Measurements from ENCODE around the gene PAGE4. TPM values are rescaled to one million over a fixed set of nuclear protein-coding genes. Genes with fewer than 3 reads are reported as not detected.

Gene PAGE4
- not detected in 2 replicates for total RNA-seq

DNA sequence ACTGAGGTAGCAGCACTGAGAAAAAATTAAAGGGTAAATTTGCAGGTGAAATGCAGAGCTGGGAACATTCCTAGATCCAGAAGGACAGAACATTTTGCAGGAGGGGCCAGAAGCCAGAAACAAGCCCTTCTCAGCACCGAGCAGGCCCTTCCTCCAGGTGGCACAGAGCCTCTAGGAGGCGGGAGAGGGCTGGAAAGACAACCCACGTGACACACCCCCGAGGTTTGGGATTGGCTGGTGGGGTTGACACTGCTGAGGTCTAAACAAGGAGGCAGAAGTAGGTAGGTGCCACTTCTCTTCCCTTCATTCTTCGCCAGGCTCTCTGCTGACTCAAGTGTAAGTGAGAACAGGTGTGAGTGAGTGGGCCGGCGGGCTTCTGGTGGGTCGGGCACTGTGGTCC lies at the start of gene PAGE4:
Gene PAGE4, plus strand, starts transcription at position 288 of the 400 bp plus-strand sequence. CDS start 1,126 bp downstream, outside the sequence.

DNA sequence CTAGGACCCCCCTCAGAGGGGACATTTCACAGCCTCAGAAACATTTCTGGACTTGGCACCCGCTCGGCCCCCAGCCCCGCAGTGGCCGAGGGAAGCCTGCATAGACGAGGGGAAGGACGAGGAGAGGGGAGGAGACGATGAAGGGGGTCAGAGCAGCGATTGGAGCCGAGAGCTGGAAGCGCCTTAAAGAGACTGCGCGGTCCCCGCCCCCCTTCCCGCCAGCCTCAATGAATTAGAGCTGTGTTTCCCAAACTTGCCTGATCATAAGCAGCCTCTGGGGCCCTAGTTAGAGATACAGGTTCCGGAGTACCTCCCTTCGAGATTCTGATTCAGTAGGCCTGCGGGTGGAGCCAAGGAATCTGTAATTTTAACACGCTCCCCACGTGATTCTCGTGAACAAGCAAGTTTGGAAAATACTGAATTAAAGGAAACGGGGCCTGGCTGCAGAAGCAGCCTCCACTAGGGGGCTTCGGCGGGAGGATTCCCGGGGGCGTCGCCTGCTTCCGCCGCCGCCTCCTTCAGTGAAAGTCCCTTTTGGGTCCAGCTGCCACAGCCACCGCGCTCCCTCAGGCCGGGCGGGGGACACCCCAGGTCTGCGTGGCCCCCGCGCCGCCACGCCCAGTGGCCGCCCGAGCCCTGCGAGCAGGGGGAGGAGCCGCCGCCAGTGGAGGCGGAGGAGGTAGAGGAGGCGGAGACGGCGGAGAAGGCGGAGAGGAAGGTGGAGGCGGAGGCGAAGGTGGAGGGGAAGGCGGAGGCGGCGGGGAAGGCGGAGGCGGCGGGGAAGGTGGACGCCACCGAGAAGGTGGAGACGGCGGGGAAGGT lies 49.9 kb downstream of the PAGE4 start, which contains the start of gene USP27X:
Gene USP27X, plus strand, starts transcription at position 651 of the 822 bp plus-strand sequence. CDS start 824 bp downstream, outside the sequence.

Other genes with a start within 250 kb of the PAGE4 start
- gene GAGE12H, start 249.4 kb upstream of the PAGE4 start, total RNA-seq = not detected in 2 replicates
- gene GAGE2A, start 239.8 kb upstream of the PAGE4 start, total RNA-seq = not detected in 2 replicates
- gene GAGE1, start 230.3 kb upstream of the PAGE4 start, total RNA-seq = not detected in 2 replicates
- not detected in 2 replicates for gene PAGE1, start 133.3 kb upstream of the PAGE4 start, total RNA-seq
- 2.9 and 3.9 TPM in 2 replicates for gene USP27X, start 50.2 kb downstream of the PAGE4 start, total RNA-seq
- gene CLCN5, start 93.3 kb downstream of the PAGE4 start, total RNA-seq = 7.8 and 11.8 TPM in 2 replicates